Cortex of kidney (tissue), 1 donor: ENCODE measurements around the gene ZDHHC21.

Experiments used
- DNase-seq: peaks from one replicate; lab custom pipeline; 2025; lab: John Stamatoyannopoulos, UW

The ZDHHC21 gene

GRCh38 chr9:14693251-14693861 is at the start of gene ZDHHC21:
Gene ZDHHC21 (minus strand): TSS chr9:14693432. CDS start chr9:14674340, 19,092 bp downstream.
- DNase-seq: peak; percentile 14

GRCh38 chr9:14741369-14741768 is 48.1 kb upstream of the ZDHHC21 start:
- DNase-seq: no peak

GRCh38 chr9:14733133-14733532 is 39.9 kb upstream of the ZDHHC21 start:
- DNase-seq: no peak

GRCh38 chr9:14731294-14731981 is 38.2 kb upstream of the ZDHHC21 start:
- no peak for DNase-seq

- no peak for DNase-seq
Observed at GRCh38 chr9:14730461-14730898, 37.2 kb upstream of the ZDHHC21 start.

- DNase-seq: no peak
Observed at GRCh38 chr9:14723301-14723700, 30.1 kb upstream of the ZDHHC21 start.

- DNase-seq: no peak
Observed at GRCh38 chr9:14722391-14723035, 29.3 kb upstream of the ZDHHC21 start, which contains the start of gene CER1. Gene CER1 (minus strand): TSS chr9:14722733. CDS start chr9:14722672, 61 bp downstream.

GRCh38 chr9:14719231-14719923 is 26.1 kb upstream of the ZDHHC21 start:
- no peak for DNase-seq

GRCh38 chr9:14715102-14715501 is 21.9 kb upstream of the ZDHHC21 start:
- no peak for DNase-seq

- DNase-seq: no peak
Observed at GRCh38 chr9:14713187-14713767, 20.0 kb upstream of the ZDHHC21 start.

GRCh38 chr9:14710804-14711203 is 17.6 kb upstream of the ZDHHC21 start:
- no peak for DNase-seq

GRCh38 chr9:14706530-14707140 is 13.4 kb upstream of the ZDHHC21 start:
- no peak for DNase-seq

GRCh38 chr9:14705079-14705478 is 11.8 kb upstream of the ZDHHC21 start:
- DNase-seq: no peak

- DNase-seq: no peak
Observed at GRCh38 chr9:14704281-14704680, 11.0 kb upstream of the ZDHHC21 start.

- no peak for DNase-seq
Observed at GRCh38 chr9:14702200-14702720, 9.0 kb upstream of the ZDHHC21 start.

GRCh38 chr9:14692470-14693250 is 572 bp downstream of the ZDHHC21 start:
- DNase-seq: no peak

- no peak for DNase-seq
Observed at GRCh38 chr9:14690948-14691730, 2.1 kb downstream of the ZDHHC21 start.

GRCh38 chr9:14687042-14687719 is 6.1 kb downstream of the ZDHHC21 start:
- DNase-seq: no peak

GRCh38 chr9:14686168-14686567 is 7.1 kb downstream of the ZDHHC21 start:
- no peak for DNase-seq
